DMS 273 (cell line): ENCODE results near the gene FAM184B.

ENCODE experiments used
- DNase-seq: peaks from one replicate; lab custom pipeline; 2025; ENCODE audit not compliant: unreplicated experiment; lab: John Stamatoyannopoulos, UW

FAM184B gene

DNA sequence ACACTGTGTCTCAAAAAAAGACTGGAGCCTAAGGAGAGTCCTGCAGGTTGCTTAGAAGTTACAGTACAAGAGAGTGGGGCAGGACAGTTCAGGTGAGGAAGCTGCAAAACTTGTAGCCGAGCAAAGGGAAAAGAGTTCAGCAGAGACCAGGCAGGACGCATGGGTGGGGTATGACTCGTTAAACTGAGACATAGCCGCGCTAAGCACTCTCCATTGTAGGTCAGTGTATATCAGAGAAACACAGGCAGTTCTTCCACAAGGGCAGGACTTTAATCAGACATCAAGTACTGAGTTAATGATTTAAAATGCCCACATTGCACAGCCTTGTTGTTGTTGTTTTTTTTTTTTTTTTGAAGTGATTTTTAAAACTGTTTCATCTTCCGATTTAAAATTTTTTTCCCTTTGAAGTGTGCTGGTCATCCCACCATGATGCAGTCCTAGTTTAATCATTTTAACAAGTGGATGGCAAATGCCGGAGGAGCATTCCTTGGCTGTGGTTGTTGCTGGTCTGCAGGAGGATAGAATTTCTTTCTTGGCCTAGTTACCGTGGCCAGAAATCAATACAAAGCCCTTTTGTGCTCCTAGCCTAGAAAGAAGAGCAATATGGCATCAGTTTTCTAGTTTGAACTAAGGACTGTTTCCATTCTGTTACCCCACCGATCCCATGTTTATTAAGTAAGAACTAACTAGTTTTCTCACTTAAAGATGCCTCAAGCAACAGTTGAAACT, 194.2 kb downstream of the FAM184B start:
- DNase-seq: no peak

GRCh38 chr4:17584521-17585213, 196.8 kb downstream of the FAM184B start:
- no peak for DNase-seq

DNA sequence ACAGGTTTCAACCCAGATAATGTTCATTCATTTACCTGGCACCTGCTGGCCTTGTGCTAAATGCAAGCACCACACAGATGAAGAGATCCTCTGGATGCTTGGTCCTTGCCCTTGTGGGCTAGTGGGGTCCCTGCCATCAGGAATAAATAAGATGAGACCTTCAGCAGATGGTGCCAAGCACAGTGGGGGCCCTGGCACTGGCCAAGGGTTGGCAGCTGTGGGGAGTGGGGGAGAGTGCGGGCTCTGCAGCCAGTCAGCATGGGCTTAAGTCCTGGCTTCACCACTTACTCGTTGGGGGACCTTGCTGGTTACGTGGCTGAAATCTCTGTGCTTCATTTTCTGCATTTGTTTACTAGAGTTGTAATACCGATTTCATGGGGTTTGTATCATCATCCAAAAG, 197.5 kb downstream of the FAM184B start:
- DNase-seq: peak; percentile 37

GRCh38 chr4:17583276-17583675, 198.1 kb downstream of the FAM184B start:
- no peak for DNase-seq

- no peak for DNase-seq
Measured at GRCh38 chr4:17580969-17581368, 200.5 kb downstream of the FAM184B start.
